ENCODE results near the gene NDUFAF3.
A peak's percentile ranks its signal among the peaks of the same experiment; 100 is the strongest.

The NDUFAF3 gene

DNA sequence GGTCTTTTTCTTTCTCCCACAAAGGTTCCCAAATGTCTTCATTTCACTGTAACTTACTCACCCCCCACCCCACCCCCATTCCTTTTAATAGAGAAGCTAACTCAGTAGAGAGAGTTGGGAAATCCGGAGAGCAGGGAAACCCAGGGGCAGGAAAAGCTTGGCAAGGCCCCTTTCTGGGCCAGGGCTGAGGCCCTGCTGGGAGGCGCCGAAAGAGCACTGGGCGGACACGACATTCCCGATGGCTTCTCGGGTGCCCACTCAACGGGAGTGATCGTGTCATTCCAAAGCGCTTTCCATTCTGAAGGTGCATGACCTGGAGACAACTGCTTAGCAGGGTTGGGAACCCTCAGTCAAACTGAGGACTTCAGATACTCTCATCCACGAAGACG is 2.0 kb upstream of the NDUFAF3 start:
- DNase-seq: no peak

DNA sequence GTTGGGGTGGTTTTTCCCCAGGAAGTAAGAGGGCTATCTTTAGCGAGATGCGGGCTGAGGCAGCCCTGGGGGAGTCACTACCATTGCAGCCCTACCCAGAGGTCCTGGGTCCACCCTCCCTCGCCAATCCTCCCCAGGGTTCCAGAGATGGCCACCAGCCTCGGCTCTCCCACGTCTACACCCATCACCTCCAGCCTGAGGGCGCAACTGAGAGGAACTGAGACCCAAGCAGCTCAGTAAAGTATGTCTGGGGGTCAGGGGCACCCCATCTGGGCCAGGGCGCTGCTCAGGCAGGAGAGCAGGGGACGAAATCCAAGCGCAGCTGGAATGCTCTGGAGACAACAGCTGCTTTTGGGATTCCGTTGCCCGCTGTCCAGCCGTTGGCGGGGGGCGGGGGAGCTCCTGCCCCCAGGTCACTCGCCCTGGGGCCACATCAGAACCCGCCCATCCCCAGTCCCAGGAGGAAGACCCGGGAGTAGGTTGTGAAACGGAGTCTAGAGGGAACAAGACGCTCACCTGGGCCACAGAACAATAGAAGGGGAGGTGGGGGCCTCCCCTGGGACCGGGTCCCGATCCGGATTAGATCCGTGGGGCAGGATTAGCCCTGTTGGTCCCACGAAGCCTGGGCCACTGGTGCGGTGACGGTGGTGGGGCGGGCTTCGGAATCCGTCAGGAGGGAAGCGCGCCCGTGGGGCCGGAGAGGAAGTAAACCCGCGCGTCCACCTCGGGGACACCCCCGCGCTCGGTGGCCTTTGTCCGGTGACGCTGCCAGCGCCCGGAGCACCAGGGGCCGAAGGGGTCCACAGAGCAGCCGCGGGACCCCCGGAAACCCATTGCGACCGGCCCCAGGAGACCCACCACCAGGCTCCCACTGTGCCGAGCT is 1.4 kb upstream of the NDUFAF3 start:
- no peak for DNase-seq

DNA sequence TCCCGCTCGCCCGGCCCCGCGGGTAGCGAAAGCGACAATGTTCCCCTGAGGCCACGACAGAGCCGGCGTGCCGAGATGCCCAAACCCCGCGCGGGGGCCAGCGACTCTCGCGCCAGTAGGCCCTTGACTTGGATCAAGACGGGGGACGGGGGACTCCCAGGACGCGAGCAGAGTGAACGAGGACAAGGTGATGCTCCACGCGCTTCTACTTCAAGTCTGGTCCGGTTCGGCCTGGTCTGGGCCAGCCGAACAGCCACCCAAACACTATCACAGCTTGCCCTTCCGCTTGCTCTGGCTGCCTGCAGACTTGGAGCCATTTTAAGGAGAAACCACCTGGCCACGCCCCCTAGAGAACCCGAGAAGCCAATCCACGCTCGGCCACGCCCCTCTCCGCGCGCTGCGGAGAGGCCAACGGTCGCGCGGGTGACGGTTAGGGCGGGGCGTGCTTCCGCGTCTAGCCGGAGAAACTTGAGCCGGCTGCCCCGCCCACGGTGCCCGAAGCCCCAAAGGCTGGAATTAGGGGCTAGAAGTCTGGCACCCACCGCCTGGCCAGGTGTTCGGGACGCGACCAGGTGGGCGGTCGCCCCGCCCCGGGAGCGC is 608 bp upstream of the NDUFAF3 start:
- peak; percentile 85 for DNase-seq

DNA sequence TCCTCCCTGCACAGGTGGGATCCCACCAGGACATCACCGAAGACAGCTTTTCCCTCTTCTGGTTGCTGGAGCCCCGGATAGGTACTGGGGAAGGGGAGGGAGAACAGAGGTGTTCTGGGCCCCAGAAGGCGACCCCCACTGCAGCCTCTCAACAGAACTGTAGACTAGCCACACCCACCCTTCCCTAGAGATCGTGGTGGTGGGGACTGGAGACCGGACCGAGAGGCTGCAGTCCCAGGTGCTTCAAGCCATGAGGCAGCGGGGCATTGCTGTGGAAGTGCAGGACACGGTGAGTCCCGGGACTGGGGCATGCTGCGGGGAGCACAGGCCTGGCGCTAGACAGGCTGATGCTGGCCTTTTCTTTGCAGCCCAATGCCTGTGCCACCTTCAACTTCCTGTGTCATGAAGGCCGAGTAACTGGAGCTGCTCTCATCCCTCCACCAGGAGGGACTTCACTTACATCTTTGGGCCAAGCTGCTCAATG is 809 bp downstream of the NDUFAF3 start:
- DNase-seq: no peak

DNA sequence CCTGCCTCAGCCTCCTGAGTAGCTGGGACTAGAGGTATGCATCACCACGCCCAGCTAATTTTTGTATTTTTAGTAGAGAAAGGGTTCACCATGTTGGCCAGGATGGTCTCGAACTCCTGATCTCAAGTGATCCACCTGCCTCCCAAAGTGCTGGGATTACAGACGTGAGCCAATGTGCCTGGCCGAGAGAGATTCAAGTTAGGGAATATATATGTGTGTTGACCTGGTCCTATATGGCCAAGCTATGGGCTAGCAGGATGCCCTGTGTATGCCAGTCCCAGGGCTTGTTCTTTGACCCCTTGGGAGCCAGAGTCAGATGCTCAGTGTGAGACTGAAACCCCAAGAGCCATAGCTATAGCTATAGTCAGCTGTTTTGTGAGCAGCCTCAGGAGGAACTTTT is 1.9 kb downstream of the NDUFAF3 start:
- DNase-seq: no peak

DNA sequence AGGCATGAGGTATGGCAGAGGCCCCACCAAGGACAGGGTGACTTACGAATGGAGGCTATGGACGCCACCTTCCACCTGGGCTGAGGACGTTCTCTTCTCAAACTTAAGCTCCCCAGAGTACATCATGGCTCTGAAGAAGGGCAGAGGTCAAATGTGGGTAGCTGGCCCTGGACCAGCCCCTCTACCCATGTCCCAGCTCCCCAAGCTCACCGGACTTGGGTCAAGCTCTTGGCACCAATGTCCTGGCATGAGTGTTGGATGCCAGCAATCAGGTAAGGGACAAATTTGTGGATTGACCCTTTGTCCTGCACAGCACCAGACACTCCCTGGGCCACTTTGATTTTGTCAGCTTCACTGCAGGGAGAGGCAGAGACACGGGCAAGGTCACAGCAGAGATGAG is 2.5 kb downstream of the NDUFAF3 start:
- no peak for DNase-seq

DNA sequence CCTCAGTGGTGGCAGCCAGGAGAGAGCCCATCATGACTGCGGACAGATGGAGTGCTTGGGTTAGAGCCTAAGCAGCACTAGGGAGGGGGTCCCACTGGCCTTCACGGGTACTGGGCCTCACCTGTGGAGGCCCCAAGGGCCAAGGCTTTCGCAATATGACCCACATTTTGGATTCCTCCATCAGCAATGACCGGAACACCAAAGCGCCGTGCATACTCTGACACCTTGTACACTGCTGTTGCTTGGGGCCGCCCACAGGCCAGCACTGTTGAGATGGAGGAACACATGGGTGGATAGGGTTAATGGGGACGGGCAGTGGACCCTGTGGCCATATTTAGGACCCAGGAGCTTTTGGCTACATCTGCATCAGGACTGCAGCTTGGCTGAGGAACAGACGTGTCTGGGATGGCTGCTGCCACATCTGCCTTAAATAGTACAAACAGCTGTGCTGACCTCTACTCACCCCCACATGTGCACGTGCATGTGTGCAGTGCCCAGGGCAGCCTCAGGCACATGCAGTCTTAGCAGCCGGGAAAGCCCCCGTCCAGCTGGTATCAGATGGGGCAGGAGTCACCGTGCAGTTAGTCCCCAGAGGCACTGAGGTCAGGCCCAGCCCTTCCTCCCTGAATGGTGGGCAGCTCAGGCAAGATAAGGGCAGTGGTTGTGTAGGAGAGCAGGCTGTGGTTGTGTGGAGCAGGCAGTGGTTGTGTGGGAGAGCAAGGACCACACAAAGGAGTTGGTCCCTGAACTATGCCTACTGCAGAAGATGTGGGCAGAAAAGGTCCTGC is 3.3 kb downstream of the NDUFAF3 start:
- DNase-seq: no peak

DNA sequence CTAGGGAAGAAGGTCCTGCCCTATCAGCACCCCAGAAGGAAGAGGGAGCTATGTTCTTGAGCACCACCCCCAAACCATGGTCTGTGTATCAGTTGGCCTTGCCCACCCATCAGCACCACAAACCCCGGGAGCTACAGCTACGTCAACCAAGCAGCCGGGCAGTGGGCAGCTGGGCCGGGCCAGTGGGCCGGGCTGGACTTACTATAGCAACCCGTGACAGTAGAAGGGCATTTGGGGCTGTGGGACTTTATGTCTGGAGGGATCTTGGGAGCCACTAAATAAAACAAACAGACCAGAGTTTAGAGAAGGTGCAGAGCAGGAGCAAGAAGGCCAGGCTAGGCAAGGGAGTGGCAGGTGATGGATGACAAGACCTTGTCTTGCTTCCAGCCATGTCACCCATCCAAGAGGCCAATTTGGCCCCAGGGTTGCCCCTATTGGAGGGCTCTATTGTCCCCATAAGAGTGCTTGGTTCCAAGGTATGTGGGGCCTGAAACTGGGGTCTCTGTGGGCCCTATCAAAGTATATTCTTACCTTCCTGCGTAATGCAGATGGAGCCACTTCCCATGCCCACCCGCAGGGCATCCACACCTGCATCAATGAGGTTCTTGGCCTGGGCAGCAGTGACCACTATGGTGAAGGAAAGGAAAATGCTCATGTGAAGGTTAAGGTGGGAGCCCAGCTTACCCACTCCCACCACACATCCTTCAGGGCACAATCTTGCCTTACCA is 4.0 kb downstream of the NDUFAF3 start:
- no peak for DNase-seq

DNA sequence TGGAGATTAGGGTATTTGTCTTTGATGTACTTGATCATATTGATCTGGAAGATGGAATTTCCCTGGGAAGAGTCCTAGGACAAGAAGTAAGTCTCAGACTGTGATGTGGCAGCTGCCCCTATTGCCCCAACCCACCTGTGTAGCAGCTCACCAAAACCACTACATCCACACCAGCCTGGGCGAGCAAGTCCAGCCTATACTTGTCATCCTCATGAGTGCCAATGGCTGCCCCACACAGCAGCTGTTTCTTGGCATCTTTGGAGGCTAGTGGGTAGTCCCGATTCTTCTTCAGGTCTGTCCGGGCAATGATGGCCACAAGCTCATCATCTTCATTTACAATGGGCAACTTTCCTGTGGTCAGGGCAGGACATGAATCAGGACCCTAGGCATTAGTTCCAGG is 4.6 kb downstream of the NDUFAF3 start:
- DNase-seq: no peak

DNA sequence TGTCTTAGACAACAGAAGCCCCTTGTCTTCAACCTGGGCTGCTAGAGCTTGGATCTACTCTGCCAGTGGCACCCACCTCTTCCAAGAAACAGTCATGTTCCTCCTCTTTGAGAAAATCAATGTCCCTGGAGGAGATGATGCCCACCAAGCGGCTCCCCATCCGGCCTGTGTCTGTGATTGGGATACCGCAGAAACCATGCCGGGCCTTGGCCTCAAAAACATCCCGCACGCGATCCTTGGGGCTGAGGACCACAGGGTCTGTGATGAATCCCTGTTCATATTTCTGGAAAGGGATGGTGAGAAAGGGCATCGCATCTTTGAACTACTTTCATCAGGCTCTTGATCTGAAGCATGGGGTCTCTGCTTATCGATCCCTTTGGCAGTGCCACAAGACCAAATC is 5.7 kb downstream of the NDUFAF3 start:
- DNase-seq: no peak

DNA sequence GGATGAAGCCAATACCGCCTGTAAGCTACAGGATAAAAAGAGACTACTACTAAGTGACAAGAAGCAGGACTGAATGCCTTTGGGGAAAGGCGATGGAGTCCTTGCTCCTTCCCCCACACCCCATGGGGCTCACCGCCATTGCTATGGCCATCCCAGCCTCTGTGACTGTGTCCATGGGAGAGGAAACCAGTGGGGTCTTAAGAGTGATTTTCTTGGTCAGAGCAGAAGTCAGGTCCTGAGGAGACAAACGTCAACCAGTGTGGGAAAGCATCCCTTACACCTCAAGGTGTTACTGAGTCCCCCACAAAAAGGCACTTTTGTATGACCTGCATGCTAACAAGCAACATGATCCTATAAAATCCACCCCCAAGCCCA is 6.4 kb downstream of the NDUFAF3 start:
- DNase-seq: no peak

DNA sequence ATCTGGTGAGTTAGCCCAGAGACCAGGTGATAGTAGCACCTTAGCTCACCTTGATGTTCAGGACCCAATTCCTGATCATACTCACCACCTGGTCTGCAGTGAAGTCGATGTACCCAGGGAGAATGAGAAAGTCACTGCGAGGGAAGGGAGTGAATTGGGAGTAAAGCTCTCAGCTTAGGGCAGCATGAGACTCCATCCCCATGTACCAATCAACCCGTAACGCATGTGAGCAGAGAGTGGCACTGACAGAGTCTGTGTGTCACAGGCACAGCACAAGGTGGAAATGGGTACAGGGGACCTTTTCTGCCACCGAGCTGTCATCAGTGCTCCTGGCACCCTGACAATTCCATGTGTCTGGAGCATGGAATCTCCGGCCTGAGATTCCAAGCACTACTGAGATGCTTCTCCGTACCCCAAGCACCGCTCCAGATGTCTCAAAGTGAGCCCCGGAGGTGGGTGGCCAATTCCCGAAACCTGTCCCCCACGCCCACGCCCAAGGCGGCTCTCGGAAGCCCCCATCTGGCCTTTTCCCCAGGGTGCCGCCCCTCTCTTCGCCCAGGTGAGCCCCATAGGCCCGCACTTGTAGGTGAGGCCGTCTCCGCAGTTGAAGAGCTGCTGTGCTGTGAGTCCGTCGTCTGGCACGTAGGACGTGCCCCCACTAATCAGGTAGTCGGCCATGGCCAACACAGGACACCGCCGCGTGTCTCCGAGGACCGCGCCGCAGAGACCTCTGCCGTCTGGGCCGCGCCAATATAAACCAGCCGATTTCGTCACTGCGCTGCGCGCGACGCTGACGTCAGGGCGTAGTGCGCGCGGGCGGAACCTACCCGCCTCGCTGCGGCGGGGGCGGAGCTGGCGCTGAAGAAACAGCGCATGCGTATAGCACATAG is 7.0 kb downstream of the NDUFAF3 start, which contains the start of gene IMPDH2:
Gene IMPDH2, minus strand, starts transcription at position 726 of the 890 bp plus-strand sequence. Its CDS starts 48 bp downstream, at position 678.
- DNase-seq: peak; percentile 80

DNA sequence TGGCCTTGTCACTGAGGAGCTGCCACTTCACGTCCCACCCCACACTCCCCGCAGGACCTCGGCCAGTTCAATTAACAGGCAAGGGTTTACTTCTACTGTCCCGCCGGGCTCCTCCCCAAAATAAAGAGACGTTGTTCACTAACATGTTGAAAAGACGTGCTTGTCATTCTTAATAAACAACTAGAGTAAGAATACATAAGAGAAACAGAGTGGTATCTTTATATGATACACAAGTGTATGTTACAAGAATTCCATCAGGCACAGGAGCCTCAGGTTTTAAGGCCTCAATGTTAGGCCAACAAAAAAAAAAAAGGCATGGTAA is 7.6 kb downstream of the NDUFAF3 start:
- DNase-seq: no peak

DNA sequence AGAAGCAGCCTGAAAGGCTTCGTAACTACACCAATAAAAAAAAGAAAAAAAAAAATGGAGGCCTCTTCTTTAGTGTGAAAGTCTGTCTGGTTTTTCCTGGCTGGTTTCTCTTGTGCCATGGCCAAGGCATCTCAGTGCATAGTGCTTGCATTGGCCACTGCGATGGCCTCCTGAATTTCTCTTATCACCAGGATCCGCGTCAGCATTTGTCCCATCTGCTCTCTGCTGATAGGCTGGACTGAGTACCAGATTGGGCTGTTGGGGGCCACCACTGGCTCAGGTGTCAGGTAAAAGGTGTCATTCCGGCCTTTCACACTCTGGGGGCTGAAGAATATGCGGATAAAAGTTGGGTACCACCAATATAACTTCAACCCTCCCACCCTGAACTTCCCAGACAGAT is 8.4 kb downstream of the NDUFAF3 start:
- DNase-seq: no peak

DNA sequence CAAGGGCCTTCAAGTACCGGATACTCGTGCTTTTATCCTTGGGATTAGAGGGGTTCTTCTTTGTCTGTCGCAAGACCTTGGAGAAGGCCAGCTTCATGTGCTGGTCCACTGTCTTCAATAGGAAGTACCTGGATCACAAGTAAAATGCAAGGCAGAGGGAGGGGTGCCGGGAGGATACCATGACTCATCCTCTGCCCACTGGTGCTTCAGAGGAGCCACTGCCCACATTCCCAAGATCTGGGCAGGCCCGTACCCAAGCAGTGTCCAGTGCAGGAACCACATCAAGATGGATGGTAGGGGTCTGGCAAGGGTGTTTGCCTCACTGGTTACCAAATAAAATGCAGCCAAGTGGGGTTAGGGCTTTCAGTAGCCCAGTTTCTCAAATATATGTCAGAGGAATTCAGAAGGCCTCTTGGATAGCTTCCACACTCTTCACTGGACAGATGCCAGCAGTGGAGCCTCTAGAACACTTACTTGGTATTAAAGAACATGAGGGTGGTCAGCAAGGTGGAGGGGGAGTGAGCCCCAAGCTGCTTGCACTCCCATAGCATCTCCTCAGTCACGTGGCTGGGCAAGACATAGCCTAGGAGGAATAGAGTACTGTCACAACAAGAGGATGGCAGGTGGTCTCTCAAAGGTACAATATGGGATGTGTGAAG is 10.9 kb downstream of the NDUFAF3 start:
- DNase-seq: no peak

DNA sequence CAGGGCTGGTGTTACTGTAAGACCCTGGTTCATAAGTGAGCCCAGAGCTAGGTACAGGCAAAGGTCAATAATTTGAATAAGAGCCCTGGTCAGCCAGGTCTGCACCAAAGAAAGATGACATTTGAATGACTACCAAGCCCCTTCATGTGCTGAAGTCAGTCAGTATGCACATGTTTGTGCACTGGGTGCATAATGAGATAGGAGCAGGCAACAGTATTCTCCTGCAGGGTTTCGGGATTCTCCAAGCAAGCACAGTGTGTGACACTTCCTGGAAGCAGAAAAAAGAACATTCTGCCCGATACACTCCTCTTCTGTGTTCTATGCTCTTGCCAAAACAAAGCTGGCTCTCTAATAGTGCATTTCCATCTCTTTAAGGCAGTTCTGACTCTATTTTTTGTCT is 12.7 kb downstream of the NDUFAF3 start:
- no peak for DNase-seq

DNA sequence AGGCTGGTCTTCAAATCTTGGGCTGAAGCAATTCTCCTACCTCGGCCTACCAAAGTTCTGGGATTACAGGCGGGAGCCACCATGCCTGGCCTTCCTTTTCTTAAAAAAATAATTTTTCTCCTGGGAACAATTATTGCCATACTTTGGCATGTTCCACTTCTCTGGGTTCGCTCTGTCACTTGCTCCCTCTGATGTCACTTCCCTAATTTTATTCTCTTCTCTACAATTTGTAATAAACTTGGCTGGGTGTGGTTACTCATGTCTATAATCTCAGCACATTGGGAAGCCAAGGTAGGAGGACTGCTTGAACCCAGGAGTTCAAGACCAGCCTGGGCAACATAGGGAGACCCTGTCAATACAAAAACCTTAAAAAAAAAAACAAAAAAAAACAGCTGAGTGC is 13.4 kb downstream of the NDUFAF3 start:
- DNase-seq: no peak

DNA sequence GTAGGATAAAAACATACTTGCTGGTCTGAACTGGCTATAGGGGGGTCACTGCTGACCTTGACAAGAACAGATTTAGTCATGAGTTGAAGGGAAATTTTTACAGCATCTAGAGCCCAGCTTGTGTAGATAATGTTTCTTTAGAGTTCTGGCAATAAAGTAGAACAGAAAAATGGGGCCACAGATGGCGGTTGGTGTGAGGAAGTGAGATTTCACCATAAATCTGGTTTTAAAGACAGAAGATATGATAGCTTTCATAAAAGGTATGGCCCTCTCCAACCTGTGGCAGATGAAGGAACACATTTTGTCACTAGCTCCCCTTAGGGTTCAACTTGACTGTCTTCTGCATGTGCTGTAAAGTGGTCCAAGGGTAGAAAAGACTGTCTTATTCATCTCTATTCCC is 31.6 kb downstream of the NDUFAF3 start:
- no peak for DNase-seq

DNA sequence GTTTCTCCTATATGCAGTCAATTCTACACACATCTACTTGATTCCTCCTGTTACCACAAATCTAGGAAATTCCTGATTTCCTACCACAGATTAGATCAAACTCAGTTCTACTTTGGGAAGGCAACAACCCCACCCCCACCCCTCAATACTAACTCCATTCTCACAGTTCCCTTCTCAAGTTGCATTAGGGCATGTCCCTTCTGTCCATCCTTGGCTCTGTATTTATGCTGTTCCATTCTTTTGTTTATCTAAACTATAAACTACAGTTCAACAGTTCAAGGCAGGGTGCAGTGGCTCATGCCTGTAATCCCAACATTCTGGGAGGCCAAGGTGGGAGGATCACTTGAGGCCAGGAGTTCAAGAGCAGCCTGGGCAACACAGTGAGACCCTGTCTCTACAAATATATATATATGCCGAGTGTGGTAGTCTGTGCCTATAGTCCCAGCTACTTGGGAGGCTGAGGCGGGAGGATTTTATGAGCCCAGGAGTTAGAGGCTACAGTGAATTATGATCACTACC is 32.5 kb downstream of the NDUFAF3 start:
- DNase-seq: no peak

DNA sequence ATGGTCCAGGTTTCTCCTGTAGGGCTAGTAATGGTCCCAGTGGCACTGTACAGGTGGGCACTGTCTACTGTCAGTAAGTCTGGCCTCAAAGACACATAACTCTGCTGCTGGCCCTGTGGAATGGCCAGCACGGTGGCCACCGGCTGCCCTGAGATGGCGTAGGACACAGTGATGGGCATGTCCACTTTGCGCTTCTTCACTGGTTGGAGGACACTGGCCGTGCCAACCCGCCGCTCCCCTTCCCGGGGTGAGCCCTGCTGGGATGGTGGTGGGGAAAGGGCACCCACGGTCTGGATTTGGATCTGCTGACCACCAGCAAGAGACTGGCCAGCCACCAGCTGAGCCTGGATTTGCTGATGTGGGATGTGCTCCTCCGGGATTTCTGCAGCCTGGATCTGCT is 35.3 kb downstream of the NDUFAF3 start:
- no peak for DNase-seq

DNA sequence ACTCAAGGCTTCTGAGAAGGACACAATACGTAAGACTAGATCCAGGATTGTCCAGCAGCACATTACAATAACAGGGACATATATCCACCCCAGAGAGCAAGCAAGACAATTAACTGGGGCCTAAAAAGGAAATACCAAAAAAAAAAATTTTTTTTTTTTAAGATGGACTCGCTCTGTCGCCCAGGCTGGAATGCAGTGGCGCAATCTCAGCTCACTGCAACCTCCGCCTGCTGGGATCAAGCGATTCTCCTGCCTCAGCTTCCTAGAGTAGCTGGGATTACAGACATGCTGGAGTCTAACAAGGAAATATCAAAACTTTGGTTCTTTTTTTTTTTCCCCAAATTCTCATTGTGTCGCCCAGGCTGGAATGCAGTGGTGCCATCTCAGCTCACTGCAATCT is 36.1 kb downstream of the NDUFAF3 start:
- DNase-seq: no peak

Measured in NCI-H774 (cell line).